Thyroid gland (tissue), 4 donors: Measurements from ENCODE around the gene C9orf72. TPM values are rescaled to one million over a fixed set of nuclear protein-coding genes. Genes with fewer than 3 reads are reported as not detected.

ENCODE experiments used
- DNase-seq, 2 donors: peaks; one replicate each; pipeline ENCODE4 v3.0.0-alpha.2; 2019
- H3K27ac ChIP-seq, 3 donors: fragments of 200-600 bp; sonication (generic); 1 replicate in 2 of 3; 2 replicates in 1 of 3; pipeline ENCODE4 v1.5.1; 2016 to 2019; ENCODE audit warnings: mild to moderate bottlenecking in 1 of 3, moderate library complexity in 1 of 3
- H3K27me3 ChIP-seq: fragments of 200-600 bp; sonication (generic); one replicate; pipeline ENCODE4 v1.5.1; 2019
- H3K36me3 ChIP-seq, 2 donors: fragments of 200-600 bp; sonication (generic); one replicate each; pipeline ENCODE4 v1.5.1; 2016 to 2019
- H3K4me1 ChIP-seq, 2 donors: fragments of 200-600 bp; sonication (generic); one replicate each; pipeline ENCODE4 v1.5.1; 2017 to 2019
- H3K4me3 ChIP-seq, 3 donors: fragments of 200-600 bp; sonication (generic); replicated peaks in 1 of 3; 1 replicate in 2 of 3; 2 replicates in 1 of 3; pipeline ENCODE4 v1.5.1; 2016; ENCODE audit warnings: mild to moderate bottlenecking in 1 of 3
- H3K9me3 ChIP-seq: fragments of 200-600 bp; sonication (generic); one replicate; pipeline ENCODE4 v1.5.1; 2017
- POLR2A ChIP-seq, 2 donors: fragments of 450-650 bp; IDR thresholded peaks; one replicate each; pipeline ENCODE4 v1.6.1; 2017; ENCODE audit warnings: antibody characterized with exemption in 2 of 2, mild to moderate bottlenecking in 2 of 2, moderate library complexity in 1 of 2
- WGBS, 2 donors: methylation state at CpG; one replicate each; pipeline ENCODE4 v1.1.5; 2017; 5-methylcytosine and 5-hydroxymethylcytosine counted together
- intact Hi-C: fragments of 100-400 bp; cut with DNase I; formaldehyde crosslinking; loops from one replicate; pipeline ENCODE4 v1.15.1; 2023
- total RNA-seq, 4 donors: library from RNA; depleted of rRNA; stranded (reverse); fragments of >200 nt; gene quantifications; one replicate each; pipeline ENCODE4 v1.2.3, GENCODE V29; 2016
- TF ChIP-seq, protein P1 (sequence below), 6 experiments: fragments of 200-600 bp in 3 of 6; fragments of 450-650 bp in 3 of 6; sonication (generic) in 3 of 6; IDR thresholded peaks; one replicate each; pipeline ENCODE4 v1.5.1; 2016 to 2019; ENCODE audit warnings: antibody characterized with exemption in 6 of 6, mild to moderate bottlenecking in 2 of 6, inconsistent platforms in 1 of 6, moderate library complexity in 1 of 6

C9orf72 gene
- total RNA-seq, 4 donors from 2014 or later = 26.1 to 58.0 (median 49.5) TPM

- WGBS, 2 donors = 35 to 57% methylated on average over 7 of the region's 7 CpGs
- H3K36me3 ChIP-seq = no peaks in the 10 kb centered on the region
- H3K9me3 ChIP-seq = no peaks in the 10 kb centered on the region
- H3K27me3 ChIP-seq = no peaks in the 10 kb centered on the region
- intact Hi-C loops = no loop called here
- peaks cover 53 to 81% of the 10 kb centered on the region in 2 donors for H3K4me1 ChIP-seq
- H3K27ac ChIP-seq = peak overlapping the region in 2 of 3 donors; percentile 3 to 8
- no peak overlapping the region for H3K4me3 ChIP-seq
- TF ChIP-seq, protein P1, sequence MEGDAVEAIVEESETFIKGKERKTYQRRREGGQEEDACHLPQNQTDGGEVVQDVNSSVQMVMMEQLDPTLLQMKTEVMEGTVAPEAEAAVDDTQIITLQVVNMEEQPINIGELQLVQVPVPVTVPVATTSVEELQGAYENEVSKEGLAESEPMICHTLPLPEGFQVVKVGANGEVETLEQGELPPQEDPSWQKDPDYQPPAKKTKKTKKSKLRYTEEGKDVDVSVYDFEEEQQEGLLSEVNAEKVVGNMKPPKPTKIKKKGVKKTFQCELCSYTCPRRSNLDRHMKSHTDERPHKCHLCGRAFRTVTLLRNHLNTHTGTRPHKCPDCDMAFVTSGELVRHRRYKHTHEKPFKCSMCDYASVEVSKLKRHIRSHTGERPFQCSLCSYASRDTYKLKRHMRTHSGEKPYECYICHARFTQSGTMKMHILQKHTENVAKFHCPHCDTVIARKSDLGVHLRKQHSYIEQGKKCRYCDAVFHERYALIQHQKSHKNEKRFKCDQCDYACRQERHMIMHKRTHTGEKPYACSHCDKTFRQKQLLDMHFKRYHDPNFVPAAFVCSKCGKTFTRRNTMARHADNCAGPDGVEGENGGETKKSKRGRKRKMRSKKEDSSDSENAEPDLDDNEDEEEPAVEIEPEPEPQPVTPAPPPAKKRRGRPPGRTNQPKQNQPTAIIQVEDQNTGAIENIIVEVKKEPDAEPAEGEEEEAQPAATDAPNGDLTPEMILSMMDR (IDR thresholded peaks at IDR 0.05) = no peak
- no peak for TF ChIP-seq POLR2A (IDR thresholded peaks at IDR 0.05)
- DNase-seq = peak in 1 of 2 donors; percentile 27
Measured at GRCh38 chr9:27537027-27537435, 36.2 kb downstream of the C9orf72 start.

DNA sequence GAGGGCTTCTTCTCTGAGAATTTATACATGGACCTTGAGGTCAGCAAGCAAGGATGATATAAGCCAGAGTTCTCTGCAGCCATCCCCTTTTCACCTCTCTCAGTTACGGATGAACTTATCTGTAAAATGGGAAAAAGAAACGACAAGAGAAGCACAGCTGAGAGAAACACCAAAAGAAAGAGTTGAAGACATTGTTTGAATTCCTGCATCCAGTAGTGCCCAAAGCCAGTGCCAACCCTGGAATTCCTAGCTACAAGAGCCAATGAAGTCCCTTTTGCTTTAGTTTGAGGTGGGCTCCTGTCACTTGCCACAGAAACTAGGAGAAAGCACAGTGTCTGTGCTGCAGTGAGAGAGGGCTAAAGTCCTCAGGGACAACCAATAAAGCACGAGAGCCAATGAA, 37.1 kb downstream of the C9orf72 start:
- no peaks in the 10 kb centered on the region for H3K9me3 ChIP-seq
- H3K4me1 ChIP-seq = peaks cover 44 to 73% of the 10 kb centered on the region in 2 donors
- no peak overlapping the region for H3K4me3 ChIP-seq
- H3K36me3 ChIP-seq = no peaks in the 10 kb centered on the region
- no peaks in the 10 kb centered on the region for H3K27me3 ChIP-seq
- intact Hi-C loops = no loop called here
- peak overlapping the region in 2 of 3 donors; percentile 30 to 90 for H3K27ac ChIP-seq
- DNase-seq = no peak
- WGBS, 2 donors = 80 to 90% methylated on average over 3 of the region's 3 CpGs
- no peak for TF ChIP-seq POLR2A (IDR thresholded peaks at IDR 0.05)
- TF ChIP-seq, protein P1 (IDR thresholded peaks at IDR 0.05) = no peak

DNA sequence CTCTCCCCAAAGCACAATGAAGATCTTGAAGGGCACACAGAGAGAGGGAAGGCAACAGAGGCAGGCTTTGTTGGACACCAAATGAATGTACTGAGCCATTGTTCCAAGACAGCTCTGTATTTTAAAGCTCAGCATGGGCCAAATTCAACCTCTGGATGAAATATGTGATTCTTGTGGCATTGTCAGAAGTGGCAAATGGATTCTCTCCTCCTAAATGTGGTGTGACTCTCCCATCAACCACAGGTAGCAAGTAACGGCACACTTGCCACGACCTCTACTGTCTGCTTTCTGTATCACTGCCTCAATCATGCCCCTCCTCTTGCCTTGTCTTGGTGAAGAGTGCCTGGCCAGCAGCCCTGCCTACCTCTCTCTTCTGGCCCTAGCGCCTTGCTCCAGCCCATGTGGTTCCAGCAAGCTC, 37.6 kb downstream of the C9orf72 start:
- peak overlapping the region in 2 of 3 donors; percentile 30 to 90 for H3K27ac ChIP-seq
- H3K4me3 ChIP-seq = no peak overlapping the region
- 70 to 82% methylated on average over 3 of the region's 3 CpGs for WGBS, 2 donors
- peak in 1 of 2 donors; percentile 22 for DNase-seq
- intact Hi-C loops = no loop called here
- H3K9me3 ChIP-seq = no peaks in the 10 kb centered on the region
- H3K36me3 ChIP-seq = no peaks in the 10 kb centered on the region
- H3K4me1 ChIP-seq = peaks cover 41 to 68% of the 10 kb centered on the region in 2 donors
- no peaks in the 10 kb centered on the region for H3K27me3 ChIP-seq
- TF ChIP-seq POLR2A (IDR thresholded peaks at IDR 0.05) = no peak
- TF ChIP-seq, protein P1 (IDR thresholded peaks at IDR 0.05) = peak in 1 of 6 experiments; percentile 15

DNA sequence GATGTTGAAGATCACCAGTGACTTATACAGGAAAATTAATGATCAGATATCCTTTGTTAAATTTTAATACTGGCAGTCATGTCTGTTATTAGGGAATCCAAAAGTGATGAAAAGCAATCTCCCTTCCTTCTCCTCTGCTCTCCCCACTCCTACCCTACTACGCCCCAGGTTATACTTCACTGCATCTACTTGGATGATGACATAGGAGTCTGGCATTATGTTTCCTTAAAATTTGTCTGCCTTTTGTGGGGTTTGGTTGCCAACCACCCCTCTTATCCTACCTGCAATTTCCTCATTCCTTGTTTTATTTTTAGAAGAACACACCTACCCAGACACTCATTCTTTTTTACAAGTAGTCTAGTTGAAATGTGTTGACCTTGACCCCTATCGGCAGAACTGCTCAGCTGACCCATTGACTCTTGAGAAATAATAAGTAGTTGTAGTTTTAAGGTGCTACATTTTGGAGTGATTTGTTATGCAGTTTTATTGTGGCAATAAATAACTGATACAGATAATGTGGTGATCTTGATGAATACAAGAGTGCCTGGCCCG, 38.5 kb downstream of the C9orf72 start:
- intact Hi-C loops = no loop called here
- no peaks in the 10 kb centered on the region for H3K9me3 ChIP-seq
- H3K27me3 ChIP-seq = no peaks in the 10 kb centered on the region
- H3K4me3 ChIP-seq = no peak overlapping the region
- H3K36me3 ChIP-seq = no peaks in the 10 kb centered on the region
- WGBS, 2 donors = 68 to 78% methylated on average over 3 of the region's 3 CpGs
- peak overlapping the region; percentile 17 to 90 (median 77) for H3K27ac ChIP-seq
- TF ChIP-seq POLR2A (IDR thresholded peaks at IDR 0.05) = no peak
- TF ChIP-seq, protein P1 (IDR thresholded peaks at IDR 0.05) = peak in 1 of 6 experiments; percentile 8
- H3K4me1 ChIP-seq = peaks cover 37 to 64% of the 10 kb centered on the region in 2 donors
- DNase-seq = peak in 1 of 2 donors; percentile 7

- Histone ChIP-seq H3K27me3 (no peaks in the 10 kb centered on the region), H3K27ac (peak overlapping the region; percentile 17 to 90 (median 77)), H3K4me1 (peaks cover 32 to 59% of the 10 kb centered on the region in 2 donors), H3K4me3 (no peak overlapping the region), H3K36me3 (no peaks in the 10 kb centered on the region), H3K9me3 (no peaks in the 10 kb centered on the region)
- TF ChIP-seq, protein P1 (IDR thresholded peaks at IDR 0.05) = no peak
- no peak for TF ChIP-seq POLR2A (IDR thresholded peaks at IDR 0.05)
- intact Hi-C loops = no loop called here
- 28 to 54% methylated on average over 4 of the region's 4 CpGs for WGBS, 2 donors
- no peak for DNase-seq
Measured at GRCh38 chr9:27534131-27534530, 39.1 kb downstream of the C9orf72 start.
